NT2/D1 (cell line): ENCODE data around the gene PRRG4.

Source experiments
- YY1 ChIP-seq: IDR thresholded peaks from 2 replicates; pipeline ENCODE4 v1.6.1; 2011; ENCODE audit not compliant: insufficient read length, insufficient read depth
- ZNF274 ChIP-seq: IDR thresholded peaks from 2 replicates; pipeline ENCODE4 v1.6.1; 2011; ENCODE audit warnings: mild to moderate bottlenecking, low read depth, low read length

DNA sequence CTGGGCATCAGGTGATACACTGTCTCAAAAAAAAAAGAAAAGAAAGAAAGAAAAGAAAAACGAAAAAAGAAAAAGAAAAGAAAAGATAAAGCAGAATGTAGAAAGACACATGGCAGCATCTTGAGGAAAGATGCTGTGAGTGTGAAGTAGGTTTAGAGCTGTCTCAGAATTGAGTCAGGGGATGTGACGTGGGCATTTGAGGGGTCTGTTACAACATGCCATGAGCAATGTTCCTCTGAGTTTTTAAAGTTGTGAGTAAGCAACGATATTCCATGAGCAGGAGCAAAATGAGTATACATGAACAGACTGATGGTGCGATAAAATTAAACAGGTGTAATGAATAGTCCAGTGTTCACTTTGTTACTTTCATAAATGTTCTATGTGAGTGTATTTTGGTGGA lies 51.6 kb downstream of the PRRG4 start:
- TF ChIP-seq YY1 (no peak), ZNF274 (no peak)
